Astrocyte (in vitro differentiated cells and primary cell): Measurements from ENCODE around the gene SLC25A29. TPM values are rescaled to one million over a fixed set of nuclear protein-coding genes. Genes with fewer than 3 reads are reported as not detected.

Experiments
- DNase-seq: peaks from one replicate; pipeline ENCODE4 v3.0.0-alpha.2; 2010; ENCODE audit warnings: low read depth
- FAIRE-seq: peaks from 2 replicates; lab custom pipeline; 2011; peaks lifted over from hg19 to GRCh38; lab: Jason Lieb, UNC
- H2AFZ ChIP-seq: 2 replicates; pipeline ENCODE4 v1.6.0; 2012; ENCODE audit warnings: low read depth, low read length, inconsistent platforms
- H3K27ac ChIP-seq: 2 replicates; pipeline ENCODE4 v1.5.1; 2011; ENCODE audit warnings: low read depth, low read length, inconsistent platforms
- H3K27me3 ChIP-seq: 2 replicates; pipeline ENCODE4 v1.6.0; 2011; ENCODE audit warnings: low read length, inconsistent platforms; ENCODE audit not compliant: insufficient read depth
- H3K36me3 ChIP-seq: 2 replicates; pipeline ENCODE4 v1.5.1; 2011; ENCODE audit warnings: low read length, inconsistent platforms; ENCODE audit not compliant: insufficient read depth
- H3K4me1 ChIP-seq: 2 replicates; pipeline ENCODE4 v1.5.1; 2011; ENCODE audit warnings: low read length, inconsistent platforms; ENCODE audit not compliant: insufficient read depth
- H3K4me2 ChIP-seq: 2 replicates; pipeline ENCODE4 v1.6.0; 2012; ENCODE audit warnings: low read length, inconsistent platforms
- H3K4me3 ChIP-seq: 2 replicates; pipeline ENCODE4 v1.5.1; 2011; ENCODE audit warnings: low read depth, mild to moderate bottlenecking, low read length, inconsistent platforms; ENCODE audit not compliant: insufficient read depth
- H3K79me2 ChIP-seq: 2 replicates; pipeline ENCODE4 v1.6.0; 2012; ENCODE audit warnings: mild to moderate bottlenecking, low read length, inconsistent platforms; ENCODE audit not compliant: insufficient read depth
- H3K9ac ChIP-seq: 2 replicates; pipeline ENCODE4 v1.6.0; 2012; ENCODE audit warnings: mild to moderate bottlenecking, low read length, inconsistent platforms
- H3K9me3 ChIP-seq: 2 replicates; pipeline ENCODE4 v1.5.1; 2012; ENCODE audit warnings: low read depth, mild to moderate bottlenecking, low read length, inconsistent platforms; ENCODE audit not compliant: insufficient read depth
- H4K20me1 ChIP-seq: 2 replicates; pipeline ENCODE4 v1.6.0; 2012; ENCODE audit warnings: low read length, inconsistent platforms; ENCODE audit not compliant: insufficient read depth
- H3K27ac Mint-ChIP-seq: one replicate; pipeline ENCODE4 v1.8.0; 2021; ENCODE audit warnings: mild to moderate bottlenecking, mixed read lengths; ENCODE audit not compliant: unreplicated experiment
- H3K27me3 Mint-ChIP-seq: one replicate; pipeline ENCODE4 v1.8.0; 2021; ENCODE audit warnings: low read depth, mixed read lengths; ENCODE audit not compliant: unreplicated experiment
- H3K36me3 Mint-ChIP-seq: one replicate; pipeline ENCODE4 v1.8.0; 2021; ENCODE audit warnings: low read depth, mixed read lengths; ENCODE audit not compliant: unreplicated experiment
- H3K4me1 Mint-ChIP-seq: one replicate; pipeline ENCODE4 v1.8.0; 2021; ENCODE audit warnings: low read depth, mixed read lengths; ENCODE audit not compliant: unreplicated experiment
- H3K4me3 Mint-ChIP-seq: one replicate; pipeline ENCODE4 v1.8.0; 2021; ENCODE audit warnings: mild to moderate bottlenecking, moderate library complexity, mixed read lengths; ENCODE audit not compliant: unreplicated experiment
- H3K9me3 Mint-ChIP-seq: one replicate; pipeline ENCODE4 v1.8.0; 2021; ENCODE audit warnings: mild to moderate bottlenecking, mixed read lengths; ENCODE audit not compliant: unreplicated experiment
- CTCF ChIP-seq: IDR thresholded peaks from 2 replicates; pipeline ENCODE4 v1.5.1; 2011; ENCODE audit warnings: low read depth, mild to moderate bottlenecking, inconsistent platforms, low read length, moderate library complexity; ENCODE audit not compliant: insufficient read depth
- EZH2 ChIP-seq: IDR thresholded peaks from 2 replicates; pipeline ENCODE4 v1.6.1; 2012; ENCODE audit warnings: mild to moderate bottlenecking, low read length, inconsistent platforms; ENCODE audit not compliant: insufficient read depth
- total RNA-seq: library from RNA; stranded (reverse); gene quantifications from 2 replicates; pipeline ENCODE4 v1.2.1, GENCODE V29; 2021

Gene SLC25A29
- total RNA-seq, 1 donor from 2014 or later = 30.2 TPM

- Mint-ChIP-seq H3K9me3 (no peaks in the 10 kb centered on the region), H3K27ac (no peak overlapping the region), H3K36me3 (peaks cover 5% of the 10 kb centered on the region), H3K4me3 (no peak overlapping the region), H3K4me1 (no peaks in the 10 kb centered on the region), H3K27me3 (no peaks in the 10 kb centered on the region)
- Histone ChIP-seq H3K27ac (no peak overlapping the region), H3K4me2 (no peak overlapping the region), H4K20me1 (peaks cover 29% of the 10 kb centered on the region), H3K4me3 (no peak overlapping the region), H3K27me3 (no peaks in the 10 kb centered on the region), H3K9me3 (no peaks in the 10 kb centered on the region), H3K9ac (no peak overlapping the region), H3K36me3 (no peaks in the 10 kb centered on the region), H2AFZ (no peak overlapping the region), H3K4me1 (no peaks in the 10 kb centered on the region), H3K79me2 (no peaks in the 10 kb centered on the region)
- DNase-seq (no peak), FAIRE-seq (no peak)
- TF ChIP-seq CTCF (no peak), EZH2 (no peak)
These were observed 14.8 kb downstream of the SLC25A29 start for GRCh38 chr14:100291305-100292075.

DNA sequence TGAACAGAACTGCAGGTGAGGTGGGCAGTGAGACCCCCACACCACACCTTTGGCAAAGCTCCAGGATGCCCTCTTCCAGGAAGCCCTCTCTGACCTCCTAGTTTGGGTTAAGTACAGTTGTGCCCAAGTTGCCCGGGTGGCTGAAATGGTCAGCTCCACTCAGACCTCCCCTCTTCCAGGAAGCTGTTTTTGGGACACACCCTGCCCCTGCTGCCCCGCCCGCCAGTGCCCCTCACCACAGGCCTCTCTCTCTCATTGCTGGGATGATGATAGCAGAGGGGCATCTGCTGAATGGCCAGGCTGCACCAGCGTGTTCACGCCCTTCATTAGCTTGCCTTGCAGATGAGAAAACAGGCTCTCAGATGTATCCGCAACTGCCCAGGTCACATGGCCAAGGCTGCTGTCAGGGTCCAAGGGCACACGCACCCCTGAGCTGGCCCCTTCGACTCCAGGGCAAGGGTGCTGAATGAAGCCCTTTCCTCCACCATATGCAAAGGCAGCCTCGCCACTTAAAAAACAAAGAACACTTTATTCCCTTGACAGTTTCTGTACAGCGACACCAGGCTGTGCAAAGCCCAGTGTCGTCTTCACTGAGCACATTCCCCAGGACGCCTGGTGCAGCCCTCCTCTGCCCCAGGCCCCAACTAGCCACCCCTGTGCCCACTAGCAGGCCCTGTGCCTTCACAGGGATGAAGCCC is 15.5 kb downstream of the SLC25A29 start:
- no peak for FAIRE-seq
- no peak overlapping the region for H3K4me3 Mint-ChIP-seq

More for the DNA sequence above, 15.5 kb downstream of the SLC25A29 start:
- Mint-ChIP-seq H3K4me1 (peaks cover 4% of the 10 kb centered on the region), H3K36me3 (no peaks in the 10 kb centered on the region), H3K27me3 (no peaks in the 10 kb centered on the region), H3K9me3 (no peaks in the 10 kb centered on the region), H3K27ac (no peak overlapping the region)
- Histone ChIP-seq H3K4me1 (no peaks in the 10 kb centered on the region), H3K27ac (no peak overlapping the region), H3K9me3 (no peaks in the 10 kb centered on the region), H3K79me2 (no peaks in the 10 kb centered on the region), H4K20me1 (peaks cover 29% of the 10 kb centered on the region), H2AFZ (no peak overlapping the region), H3K27me3 (no peaks in the 10 kb centered on the region), H3K4me3 (no peak overlapping the region), H3K36me3 (no peaks in the 10 kb centered on the region), H3K9ac (no peak overlapping the region), H3K4me2 (no peak overlapping the region)
- TF ChIP-seq CTCF (no peak), EZH2 (no peak)
- DNase-seq = no peak
